Peyer's patch (tissue), 4 donors: ENCODE data around the gene KRT8.

Experiments
- POLR2A ChIP-seq, 2 donors: fragments of 450-650 bp; IDR thresholded peaks; one replicate each; pipeline ENCODE4 v1.5.1; 2017; ENCODE audit warnings: antibody characterized with exemption in 2 of 2, mild to moderate bottlenecking in 2 of 2, moderate library complexity in 2 of 2
- TF ChIP-seq, protein P1 (sequence below), 6 experiments: fragments of 450-650 bp in 4 of 6; fragments of 200-600 bp in 2 of 6; sonication (generic) in 1 of 6; IDR thresholded peaks; one replicate each; pipeline ENCODE4 v1.5.1; 2017 to 2019; ENCODE audit warnings: antibody characterized with exemption in 6 of 6, mild to moderate bottlenecking in 3 of 6, moderate library complexity in 1 of 6

- TF ChIP-seq, protein P1, sequence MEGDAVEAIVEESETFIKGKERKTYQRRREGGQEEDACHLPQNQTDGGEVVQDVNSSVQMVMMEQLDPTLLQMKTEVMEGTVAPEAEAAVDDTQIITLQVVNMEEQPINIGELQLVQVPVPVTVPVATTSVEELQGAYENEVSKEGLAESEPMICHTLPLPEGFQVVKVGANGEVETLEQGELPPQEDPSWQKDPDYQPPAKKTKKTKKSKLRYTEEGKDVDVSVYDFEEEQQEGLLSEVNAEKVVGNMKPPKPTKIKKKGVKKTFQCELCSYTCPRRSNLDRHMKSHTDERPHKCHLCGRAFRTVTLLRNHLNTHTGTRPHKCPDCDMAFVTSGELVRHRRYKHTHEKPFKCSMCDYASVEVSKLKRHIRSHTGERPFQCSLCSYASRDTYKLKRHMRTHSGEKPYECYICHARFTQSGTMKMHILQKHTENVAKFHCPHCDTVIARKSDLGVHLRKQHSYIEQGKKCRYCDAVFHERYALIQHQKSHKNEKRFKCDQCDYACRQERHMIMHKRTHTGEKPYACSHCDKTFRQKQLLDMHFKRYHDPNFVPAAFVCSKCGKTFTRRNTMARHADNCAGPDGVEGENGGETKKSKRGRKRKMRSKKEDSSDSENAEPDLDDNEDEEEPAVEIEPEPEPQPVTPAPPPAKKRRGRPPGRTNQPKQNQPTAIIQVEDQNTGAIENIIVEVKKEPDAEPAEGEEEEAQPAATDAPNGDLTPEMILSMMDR (IDR thresholded peaks at IDR 0.05): no peak
- TF ChIP-seq POLR2A (IDR thresholded peaks at IDR 0.05): no peak
These were observed 4.9 kb upstream of the KRT8 start for GRCh38 chr12:52909796-52910195.
